HL-60 (cell line): ENCODE results near the gene POLR1A.

Experiments used
- CTCF ChIP-seq: IDR thresholded peaks from one replicate; pipeline ENCODE4 v1.5.1; 2011; ENCODE audit warnings: low read length, control low read depth, inconsistent platforms; ENCODE audit not compliant: insufficient read depth
- GABPA ChIP-seq: IDR thresholded peaks from 2 replicates; pipeline ENCODE4 v1.6.1; 2012; ENCODE audit warnings: low read depth
- POLR2AphosphoS5 ChIP-seq: IDR thresholded peaks from 2 replicates; pipeline ENCODE4 v1.6.1; 2012; ENCODE audit warnings: low read depth
- SPI1 ChIP-seq: IDR thresholded peaks from 2 replicates; pipeline ENCODE4 v1.6.1; 2012; ENCODE audit warnings: low read depth, mild to moderate bottlenecking, borderline replicate concordance
- TF ChIP-seq, protein P1 (sequence below): IDR thresholded peaks from 2 replicates; pipeline ENCODE4 v1.6.1; 2012; ENCODE audit warnings: low read depth; ENCODE audit not compliant: insufficient replicate concordance

- no peak for TF ChIP-seq GABPA
- TF ChIP-seq CTCF = no peak
- TF ChIP-seq POLR2AphosphoS5 = no peak
- TF ChIP-seq, protein P1, sequence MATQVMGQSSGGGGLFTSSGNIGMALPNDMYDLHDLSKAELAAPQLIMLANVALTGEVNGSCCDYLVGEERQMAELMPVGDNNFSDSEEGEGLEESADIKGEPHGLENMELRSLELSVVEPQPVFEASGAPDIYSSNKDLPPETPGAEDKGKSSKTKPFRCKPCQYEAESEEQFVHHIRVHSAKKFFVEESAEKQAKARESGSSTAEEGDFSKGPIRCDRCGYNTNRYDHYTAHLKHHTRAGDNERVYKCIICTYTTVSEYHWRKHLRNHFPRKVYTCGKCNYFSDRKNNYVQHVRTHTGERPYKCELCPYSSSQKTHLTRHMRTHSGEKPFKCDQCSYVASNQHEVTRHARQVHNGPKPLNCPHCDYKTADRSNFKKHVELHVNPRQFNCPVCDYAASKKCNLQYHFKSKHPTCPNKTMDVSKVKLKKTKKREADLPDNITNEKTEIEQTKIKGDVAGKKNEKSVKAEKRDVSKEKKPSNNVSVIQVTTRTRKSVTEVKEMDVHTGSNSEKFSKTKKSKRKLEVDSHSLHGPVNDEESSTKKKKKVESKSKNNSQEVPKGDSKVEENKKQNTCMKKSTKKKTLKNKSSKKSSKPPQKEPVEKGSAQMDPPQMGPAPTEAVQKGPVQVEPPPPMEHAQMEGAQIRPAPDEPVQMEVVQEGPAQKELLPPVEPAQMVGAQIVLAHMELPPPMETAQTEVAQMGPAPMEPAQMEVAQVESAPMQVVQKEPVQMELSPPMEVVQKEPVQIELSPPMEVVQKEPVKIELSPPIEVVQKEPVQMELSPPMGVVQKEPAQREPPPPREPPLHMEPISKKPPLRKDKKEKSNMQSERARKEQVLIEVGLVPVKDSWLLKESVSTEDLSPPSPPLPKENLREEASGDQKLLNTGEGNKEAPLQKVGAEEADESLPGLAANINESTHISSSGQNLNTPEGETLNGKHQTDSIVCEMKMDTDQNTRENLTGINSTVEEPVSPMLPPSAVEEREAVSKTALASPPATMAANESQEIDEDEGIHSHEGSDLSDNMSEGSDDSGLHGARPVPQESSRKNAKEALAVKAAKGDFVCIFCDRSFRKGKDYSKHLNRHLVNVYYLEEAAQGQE = no peak
- TF ChIP-seq SPI1 = no peak
Measured at GRCh38 chr2:86069091-86069685, 36.5 kb downstream of the POLR1A start.
